Hindlimb muscle (tissue), 1 donor: Measurements from ENCODE around the gene DNAJA1. TPM values are rescaled to one million over a fixed set of nuclear protein-coding genes. Genes with fewer than 3 reads are reported as not detected.
"Not testable (repeated sequence)": the region's sequence is repeated elsewhere in the genome, so short reads cannot be mapped to it uniquely, and the experiment has no call there.

Experiments used
- DNase-seq: peaks from one replicate; pipeline ENCODE4 v3.0.0-alpha.2; 2013
- polyA plus RNA-seq: library from polyadenylated mRNA; unstranded; fragments of 120-200 nt; gene quantifications from one replicate; pipeline ENCODE4 v1.2.1, GENCODE V29; 2013; ENCODE audit not compliant: insufficient read length

DNAJA1 gene
- polyA plus RNA-seq, 1 donor, result 78.0 TPM

DNA sequence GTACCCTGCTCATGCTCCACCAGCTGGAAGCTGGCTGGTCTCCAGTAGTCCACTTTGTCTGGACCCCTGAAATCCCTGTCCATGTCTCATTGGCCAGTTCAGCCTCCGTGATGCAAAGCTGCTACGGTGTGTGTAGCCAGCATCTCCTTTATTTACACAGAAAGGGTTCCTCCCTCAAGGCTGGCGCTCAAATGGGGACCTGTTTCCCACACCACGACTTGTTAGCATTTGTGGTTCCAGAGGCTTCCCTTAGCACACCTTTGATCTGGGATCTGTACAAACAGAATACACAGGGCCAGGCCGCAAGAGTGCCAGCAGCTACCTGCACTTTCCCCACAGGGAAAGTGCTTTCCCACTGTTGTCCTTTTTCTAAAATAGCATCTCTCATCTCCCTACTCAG, 57.1 kb downstream of the DNAJA1 start:
- no peak for DNase-seq

DNA sequence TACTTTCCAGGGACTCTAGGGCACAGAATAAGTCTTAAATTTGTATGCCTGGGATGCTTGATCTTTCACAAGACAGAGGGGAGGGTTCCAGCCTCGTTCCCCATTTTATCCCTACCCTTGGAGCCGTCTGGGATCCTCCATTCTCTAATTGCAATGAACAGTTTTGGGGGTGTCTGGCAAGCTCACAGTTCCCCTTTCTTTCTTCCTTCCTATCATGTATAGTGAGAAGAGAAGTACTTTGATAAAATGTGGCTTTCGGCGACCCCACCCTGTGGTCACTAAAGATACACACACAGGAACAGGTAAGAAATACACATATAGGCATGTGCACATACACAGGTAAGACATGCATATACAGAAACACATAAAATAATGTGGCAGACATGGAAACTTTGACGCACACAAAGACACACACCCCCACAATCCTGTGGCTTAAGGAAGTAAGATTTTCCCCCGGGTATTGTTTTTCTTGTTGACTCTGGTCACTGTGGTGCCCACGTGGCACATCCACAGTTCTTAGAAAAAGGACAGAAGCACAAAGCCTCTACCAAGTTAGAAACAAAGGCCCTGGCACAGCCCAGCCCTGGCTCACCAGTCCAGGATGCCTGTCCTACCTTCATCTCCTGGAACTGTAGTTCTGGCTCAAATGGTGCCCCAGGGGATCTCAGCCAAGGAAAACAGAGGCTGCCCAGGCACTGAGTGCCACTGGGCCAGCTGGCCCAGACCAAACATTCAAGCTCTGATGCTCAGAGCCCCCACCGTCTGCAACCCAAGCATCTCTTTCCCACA, 57.7 kb downstream of the DNAJA1 start:
- DNase-seq, result no peak

DNA sequence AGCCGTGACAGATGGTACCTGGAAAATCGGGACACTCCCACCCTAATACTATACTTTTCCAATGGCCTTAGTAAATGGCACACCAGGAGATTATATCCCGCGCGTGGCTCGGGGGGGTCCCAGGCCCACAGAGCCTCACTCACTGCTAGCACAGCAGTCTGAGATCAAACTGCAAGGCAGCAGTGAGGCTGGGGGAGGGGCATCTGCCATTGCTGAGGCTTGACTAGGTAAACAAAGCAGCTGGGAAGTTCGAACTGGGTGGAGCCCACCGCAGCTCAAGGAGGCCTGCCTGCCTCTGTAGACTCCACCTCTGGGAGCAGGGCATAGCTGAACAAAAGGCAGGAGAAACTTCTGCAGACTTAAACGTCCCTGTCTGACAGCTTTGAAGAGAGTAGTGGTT, 60.6 kb downstream of the DNAJA1 start:
- not testable (repeated sequence) for DNase-seq

Other genes with a start within 250 kb of the DNAJA1 start
- gene TMEM215, start 241.7 kb upstream of the DNAJA1 start, polyA plus RNA-seq, result 1.4 TPM
- 20.9 TPM for gene APTX, start 23.6 kb upstream of the DNAJA1 start, polyA plus RNA-seq
- 16.2 TPM for gene SMU1, start 51.4 kb downstream of the DNAJA1 start, polyA plus RNA-seq
- 38.4 TPM for gene B4GALT1, start 142.1 kb downstream of the DNAJA1 start, polyA plus RNA-seq
- 0.52 TPM for gene SPINK4, start 214.9 kb downstream of the DNAJA1 start, polyA plus RNA-seq
- 96.4 TPM for gene BAG1, start 239.4 kb downstream of the DNAJA1 start, polyA plus RNA-seq
- gene CHMP5, start 239.8 kb downstream of the DNAJA1 start, polyA plus RNA-seq, result 68.9 TPM